ENCODE measurements around the gene COBL. TPM values are rescaled to one million over a fixed set of nuclear protein-coding genes. Genes with fewer than 3 reads are reported as not detected.
A peak's percentile ranks its signal among the peaks of the same experiment; 100 is the strongest.

The COBL gene
- total and polyA plus RNA-seq, 2 of the 8 experiments (the other 6 are each of a cell fraction or from before 2014, with no cell fraction given), result 13.8 to 40.4 TPM

DNA sequence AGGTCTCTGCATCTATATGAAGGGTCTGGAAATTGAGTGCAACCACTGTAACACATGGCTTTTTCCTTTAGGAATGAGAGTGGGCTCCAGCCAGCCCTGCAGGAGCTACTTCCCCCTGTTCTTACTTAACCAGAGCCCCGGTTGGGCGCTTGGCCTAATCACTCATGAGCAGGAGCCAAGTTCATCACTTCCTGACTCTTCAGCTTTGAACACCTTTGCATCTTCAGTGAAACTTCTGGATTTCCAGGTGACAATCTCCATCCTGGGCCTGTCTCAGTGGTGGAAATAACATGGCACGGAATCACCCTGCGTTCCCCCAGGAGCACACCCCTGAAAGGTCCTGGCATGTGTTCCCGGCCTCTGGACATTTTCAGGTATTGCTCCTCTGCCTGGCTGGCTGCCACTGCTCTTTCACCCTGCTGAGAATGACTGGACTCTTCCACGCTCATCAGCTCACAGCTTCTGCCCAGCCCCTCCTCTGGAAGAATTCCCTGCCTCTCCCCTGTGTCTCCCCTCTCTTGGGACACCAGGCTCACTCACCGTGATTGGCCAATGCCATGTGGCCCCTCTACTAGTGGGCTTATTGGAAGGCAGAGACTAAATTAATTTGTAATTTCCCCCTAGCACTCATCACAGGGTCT is 304.8 kb downstream of the COBL start:
- Histone ChIP-seq H4K5ac (ENCODE audit: insufficient read length, low read depth, low read length) (no peak overlapping the region), H3K4ac (replicated peaks; ENCODE audit: insufficient read length, low read depth, low read length) (no peak overlapping the region), H2BK5ac (ENCODE audit: low read depth, low read length) (no peak overlapping the region; the same call in 1 of the 2 replicates), H4K91ac (replicated peaks; ENCODE audit: insufficient read length, low read length) (no peak overlapping the region), H3K9ac (replicated peaks in 1 of 4; ENCODE audit: extremely low read depth in 1 of 4, low read depth in 3 of 4, low read length in 3 of 4) (no peak overlapping the region), H3K4me1 (replicated peaks in 1 of 4; ENCODE audit: control insufficient read depth in 3 of 4, insufficient read depth in 4 of 4, low read length in 3 of 4) (no peaks in the 10 kb centered on the region), H3K18ac (ENCODE audit: extremely low read depth, low read length) (no peak overlapping the region), H3K23ac (ENCODE audit: insufficient read length) (no peak overlapping the region), H2BK12ac (ENCODE audit: low read depth, low read length) (no peak overlapping the region), H2BK15ac (ENCODE audit: low read length) (no peak overlapping the region), H3K4me3 (ENCODE audit: extremely low read depth in 1 of 4, insufficient read depth in 2 of 4, low read depth in 3 of 4, low read length in 4 of 4) (no peak overlapping the region), H2BK20ac (ENCODE audit: low read length) (no peak overlapping the region), H3K36me3 (ENCODE audit: control insufficient read depth in 2 of 4, insufficient read depth in 4 of 4, low read length in 3 of 4) (no peaks in the 10 kb centered on the region), H3K27me3 (replicated peaks in 1 of 4; ENCODE audit: control insufficient read depth in 3 of 4, extremely low read depth in 1 of 4, insufficient read depth in 3 of 4, low read length in 3 of 4) (no peaks in the 10 kb centered on the region), H3K14ac (ENCODE audit: insufficient read length) (no peak overlapping the region), H2AK5ac (ENCODE audit: low read depth, low read length) (no peak overlapping the region), H3K23me2 (ENCODE audit: low read depth, low read length) (no peaks in the 10 kb centered on the region; the same call in 1 of the 2 replicates), H3K4me2 (ENCODE audit: insufficient read depth in 1 of 2, low read depth in 2 of 2, low read length in 2 of 2) (no peak overlapping the region), H4K20me1 (replicated peaks in 1 of 2; ENCODE audit: control insufficient read depth in 1 of 2, insufficient read depth in 2 of 2, low read length in 2 of 2) (no peaks in the 10 kb centered on the region), H4K8ac (ENCODE audit: extremely low read depth, insufficient read depth, low read length) (no peak overlapping the region), H2AFZ (ENCODE audit: low read length) (no peak overlapping the region), H2BK120ac (replicated peaks; ENCODE audit: low read depth, low read length) (no peak overlapping the region), H3K79me2 (ENCODE audit: control insufficient read depth in 1 of 2, insufficient read depth in 2 of 2, low read length in 2 of 2) (no peaks in the 10 kb centered on the region), H3K79me1 (ENCODE audit: low read depth, low read length) (no peaks in the 10 kb centered on the region), H3K56ac (replicated peaks; ENCODE audit: insufficient read length, low read depth, low read length) (no peak overlapping the region), H3K27ac (ENCODE audit: low read depth, low read length) (no peak overlapping the region), H3K9me3 (ENCODE audit: insufficient read depth in 2 of 2, low read depth in 1 of 2, low read length in 1 of 2) (no peaks in the 10 kb centered on the region)
- ChIA-PET CTCF (ENCODE audit: partially characterized antibody) (interaction anchor here (0.8 to 1.8 kb wide), 5 partner anchors 11 to 416 kb away, joined by 3 to 6 read pairs (median 4); no protein-coding TSS in a partner anchor), POLR2A (ENCODE audit: partially characterized antibody) (no interaction called here)
- FAIRE-seq (no peak), DNase-seq (ENCODE audit: low read depth in 1 of 2, low spot score in 2 of 2) (peak in 1 of 2 experiments; percentile 23)
- WGBS, 2 experiments (ENCODE audit: extremely low coverage in 1 of 2, insufficient coverage in 1 of 2, insufficient read length in 1 of 2, insufficient replicate concordance in 2 of 2, low coverage in 1 of 2, low lambda C conversion rate in 2 of 2, missing lambda C conversion rate in 1 of 2), result 93% methylated on average over 7 of the region's 7 CpGs; no CpG with 5 or more reads in 1 of the 2 experiments
- TF ChIP-seq NANOG (IDR thresholded peaks at IDR 0.05; ENCODE audit: insufficient read depth, low read depth, low read length, poor library complexity, severe bottlenecking), result no peak
- TF ChIP-seq, protein P1, sequence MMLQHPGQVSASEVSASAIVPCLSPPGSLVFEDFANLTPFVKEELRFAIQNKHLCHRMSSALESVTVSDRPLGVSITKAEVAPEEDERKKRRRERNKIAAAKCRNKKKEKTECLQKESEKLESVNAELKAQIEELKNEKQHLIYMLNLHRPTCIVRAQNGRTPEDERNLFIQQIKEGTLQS (IDR thresholded peaks at IDR 0.05; ENCODE audit: insufficient read depth, low read depth, low read length), result no peak
- TF ChIP-seq, protein P2, sequence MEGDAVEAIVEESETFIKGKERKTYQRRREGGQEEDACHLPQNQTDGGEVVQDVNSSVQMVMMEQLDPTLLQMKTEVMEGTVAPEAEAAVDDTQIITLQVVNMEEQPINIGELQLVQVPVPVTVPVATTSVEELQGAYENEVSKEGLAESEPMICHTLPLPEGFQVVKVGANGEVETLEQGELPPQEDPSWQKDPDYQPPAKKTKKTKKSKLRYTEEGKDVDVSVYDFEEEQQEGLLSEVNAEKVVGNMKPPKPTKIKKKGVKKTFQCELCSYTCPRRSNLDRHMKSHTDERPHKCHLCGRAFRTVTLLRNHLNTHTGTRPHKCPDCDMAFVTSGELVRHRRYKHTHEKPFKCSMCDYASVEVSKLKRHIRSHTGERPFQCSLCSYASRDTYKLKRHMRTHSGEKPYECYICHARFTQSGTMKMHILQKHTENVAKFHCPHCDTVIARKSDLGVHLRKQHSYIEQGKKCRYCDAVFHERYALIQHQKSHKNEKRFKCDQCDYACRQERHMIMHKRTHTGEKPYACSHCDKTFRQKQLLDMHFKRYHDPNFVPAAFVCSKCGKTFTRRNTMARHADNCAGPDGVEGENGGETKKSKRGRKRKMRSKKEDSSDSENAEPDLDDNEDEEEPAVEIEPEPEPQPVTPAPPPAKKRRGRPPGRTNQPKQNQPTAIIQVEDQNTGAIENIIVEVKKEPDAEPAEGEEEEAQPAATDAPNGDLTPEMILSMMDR (IDR thresholded peaks at IDR 0.05; ENCODE audit: control extremely low read depth in 1 of 3, insufficient read depth in 1 of 3, low read depth in 1 of 3, low read length in 3 of 3), result no peak
- no peak for TF ChIP-seq TEAD4 (IDR thresholded peaks at IDR 0.05; ENCODE audit: low read depth, low read length)
- TF ChIP-seq CREB1 (IDR thresholded peaks at IDR 0.05), result no peak
- TF ChIP-seq CBX5 (IDR thresholded peaks at IDR 0.05; ENCODE audit: low read depth, low read length), result no peak
- no peak for TF ChIP-seq SP4 (IDR thresholded peaks at IDR 0.05; ENCODE audit: low read length)
- no peak for TF ChIP-seq RAD21 (IDR thresholded peaks at IDR 0.05 in 1 of 2, conservative IDR thresholded peaks at IDR 0.05 in 1 of 2; ENCODE audit: low read depth in 2 of 2, low read length in 2 of 2)
- TF ChIP-seq SIRT6 (IDR thresholded peaks at IDR 0.05; ENCODE audit: low read length), result no peak
- TF ChIP-seq TAF7 (optimal IDR thresholded peaks at IDR 0.05; ENCODE audit: borderline replicate concordance, low read depth, low read length), result no peak
